ENCODE data around the gene DCPS.
A peak's percentile ranks its signal among the peaks of the same experiment; 100 is the strongest.
"Not testable (repeated sequence)": the region's sequence is repeated elsewhere in the genome, so short reads cannot be mapped to it uniquely, and the experiment has no call there.

Gene DCPS, protein sequence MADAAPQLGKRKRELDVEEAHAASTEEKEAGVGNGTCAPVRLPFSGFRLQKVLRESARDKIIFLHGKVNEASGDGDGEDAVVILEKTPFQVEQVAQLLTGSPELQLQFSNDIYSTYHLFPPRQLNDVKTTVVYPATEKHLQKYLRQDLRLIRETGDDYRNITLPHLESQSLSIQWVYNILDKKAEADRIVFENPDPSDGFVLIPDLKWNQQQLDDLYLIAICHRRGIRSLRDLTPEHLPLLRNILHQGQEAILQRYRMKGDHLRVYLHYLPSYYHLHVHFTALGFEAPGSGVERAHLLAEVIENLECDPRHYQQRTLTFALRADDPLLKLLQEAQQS

DNA sequence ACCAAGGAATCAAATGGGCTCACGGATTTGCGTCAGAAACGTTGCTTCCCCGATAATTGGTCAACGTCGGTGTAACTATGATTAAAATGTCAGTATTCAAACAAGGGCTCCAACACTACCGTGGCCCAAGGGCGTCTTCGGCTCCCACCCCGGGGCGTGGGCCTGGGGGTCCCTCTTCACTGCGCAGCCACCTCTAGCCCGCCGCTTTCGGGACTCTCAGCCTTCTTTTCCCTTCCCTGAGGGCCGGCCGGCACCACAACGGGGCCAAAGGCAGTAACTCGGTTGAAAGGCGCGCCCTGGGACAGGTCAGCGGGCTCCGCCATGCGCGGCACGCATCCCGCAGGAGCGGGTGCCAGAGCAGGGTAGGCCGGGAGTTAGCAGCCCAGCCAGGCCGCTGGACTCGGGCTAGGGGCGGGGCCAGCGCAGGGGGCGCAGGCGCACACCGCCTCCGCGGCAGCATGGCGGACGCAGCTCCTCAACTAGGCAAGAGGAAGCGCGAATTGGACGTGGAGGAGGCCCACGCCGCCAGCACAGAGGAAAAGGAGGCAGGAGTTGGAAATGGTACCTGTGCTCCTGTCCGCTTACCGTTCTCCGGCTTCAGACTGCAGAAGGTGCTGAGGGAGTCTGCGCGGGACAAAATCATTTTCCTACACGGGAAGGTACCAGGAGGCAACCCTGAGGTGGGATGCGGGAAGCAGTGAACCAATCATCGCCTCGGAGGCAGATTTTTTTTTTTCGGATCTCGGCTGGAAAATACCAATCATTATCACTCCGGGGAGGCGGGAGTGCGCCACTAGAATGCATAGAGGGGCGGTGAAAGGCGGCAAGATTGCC is at the start of gene DCPS:
TSS of gene DCPS (plus strand) at position 438 of the 834 bp plus-strand sequence. CDS start at position 459, 21 bp downstream.
- DNase-seq, result peak; percentile 97

DNA sequence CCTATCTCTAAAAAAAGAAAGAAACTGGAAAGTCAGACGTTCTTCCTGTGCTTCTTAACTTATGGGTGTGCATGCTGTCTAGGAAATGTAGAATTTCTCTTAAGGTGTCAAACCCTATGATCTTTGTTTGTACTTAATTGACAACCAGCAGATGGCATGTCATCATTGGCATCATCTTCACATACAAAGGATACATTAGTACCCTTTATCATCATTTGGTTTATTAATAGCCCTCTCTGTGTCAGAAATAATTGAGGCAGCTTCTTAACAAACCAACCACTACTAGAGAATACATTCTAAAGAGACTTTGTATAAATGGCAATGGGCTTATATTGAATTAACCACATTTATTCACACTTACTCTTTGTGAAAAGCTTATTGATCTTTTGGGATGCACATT is 49.0 kb upstream of the DCPS start:
- DNase-seq, result no peak

DNA sequence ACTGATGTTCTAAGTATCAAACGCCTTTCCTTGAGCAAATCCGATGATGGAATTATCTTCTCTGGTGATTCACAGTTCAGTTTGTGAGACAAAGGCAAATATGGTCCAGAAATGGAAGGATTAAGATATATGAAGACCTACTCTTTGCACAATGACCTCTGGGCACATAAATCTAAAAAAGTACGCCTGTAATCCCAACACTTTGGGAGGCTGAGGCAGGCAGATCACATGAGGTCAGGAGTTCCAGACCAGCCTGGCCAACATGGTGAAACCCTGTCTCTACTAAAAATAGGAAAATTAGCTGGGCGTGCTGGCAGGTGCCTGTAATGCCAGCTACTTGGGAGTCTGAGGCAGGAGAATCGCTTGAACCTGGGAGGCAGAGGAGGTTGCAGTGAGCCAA is 48.4 kb upstream of the DCPS start:
- not testable (repeated sequence) for DNase-seq

DNA sequence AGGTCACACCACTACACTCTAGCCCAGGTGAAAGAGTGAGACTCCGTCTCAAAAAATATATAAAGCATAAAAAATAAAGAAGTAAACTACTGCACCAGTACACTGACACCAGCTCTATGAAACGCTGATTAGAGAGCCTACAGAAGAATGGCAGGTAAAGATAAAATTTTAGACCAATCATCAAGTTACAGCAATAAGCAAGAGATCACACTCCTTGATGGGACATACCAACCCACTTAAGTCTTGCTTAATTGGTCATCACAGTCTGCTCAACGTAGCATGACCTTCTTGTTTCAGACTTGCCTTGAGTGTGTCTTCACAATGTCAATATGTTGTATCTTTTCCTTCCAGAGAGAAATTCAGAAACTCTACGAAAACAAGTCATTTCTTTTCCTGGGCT is 47.6 kb upstream of the DCPS start:
- no peak for DNase-seq

DNA sequence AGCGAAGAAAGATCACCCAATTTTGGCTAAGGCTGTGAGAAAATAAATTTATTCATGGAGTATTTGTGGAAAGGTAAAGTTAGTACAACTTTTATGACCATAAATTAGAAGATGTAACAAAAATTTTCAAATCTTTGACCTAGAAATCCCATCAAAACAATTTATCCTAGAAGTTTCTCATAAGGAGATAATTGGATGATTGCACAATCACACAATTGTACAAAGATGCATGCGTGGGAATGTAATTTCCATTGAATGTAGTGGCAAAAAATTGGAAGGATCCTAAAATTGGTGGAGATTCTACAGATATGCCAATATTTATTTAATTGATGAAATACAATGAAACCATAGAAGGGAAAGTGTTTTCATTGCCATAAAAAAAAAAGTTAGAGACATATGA is 46.7 kb upstream of the DCPS start:
- DNase-seq, result no peak

DNA sequence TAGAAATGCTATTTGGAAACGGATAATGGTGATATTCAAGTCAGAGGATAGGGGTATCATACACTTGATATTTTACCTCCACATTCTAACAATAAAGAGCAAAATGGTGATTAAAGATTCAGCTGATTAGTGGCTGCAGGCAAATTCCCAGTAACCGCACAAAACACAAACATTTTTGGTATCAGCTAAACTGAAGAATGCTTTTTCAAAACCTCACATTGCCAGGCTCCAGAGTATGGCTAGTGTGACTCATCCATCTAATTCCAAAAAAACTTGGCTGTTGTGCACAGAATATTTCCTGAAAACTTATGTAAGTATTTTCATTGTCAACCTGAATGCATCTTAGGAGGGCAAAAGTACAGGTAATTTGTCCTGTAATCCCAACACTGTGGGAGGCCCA is 46.1 kb upstream of the DCPS start:
- DNase-seq, result no peak

DNA sequence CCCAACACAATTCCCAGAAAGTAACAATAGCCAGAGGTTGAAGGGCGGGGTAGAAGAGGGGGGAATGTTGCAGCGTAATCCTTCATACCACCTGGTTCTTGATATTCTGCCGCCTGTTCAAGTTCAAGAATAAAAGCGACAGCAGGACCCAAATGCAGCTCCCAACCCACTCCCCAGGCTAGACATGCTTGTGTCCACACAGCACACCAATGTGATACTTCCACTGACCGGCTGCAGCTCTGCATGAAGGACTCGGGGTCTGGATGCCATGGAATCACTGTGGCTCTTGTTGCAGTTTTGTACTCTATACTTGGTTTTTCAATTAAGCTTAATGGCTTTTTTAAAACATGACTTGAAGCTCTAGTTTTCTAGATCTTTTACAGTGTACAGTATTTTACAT is 41.6 kb upstream of the DCPS start:
- DNase-seq, result no peak

DNA sequence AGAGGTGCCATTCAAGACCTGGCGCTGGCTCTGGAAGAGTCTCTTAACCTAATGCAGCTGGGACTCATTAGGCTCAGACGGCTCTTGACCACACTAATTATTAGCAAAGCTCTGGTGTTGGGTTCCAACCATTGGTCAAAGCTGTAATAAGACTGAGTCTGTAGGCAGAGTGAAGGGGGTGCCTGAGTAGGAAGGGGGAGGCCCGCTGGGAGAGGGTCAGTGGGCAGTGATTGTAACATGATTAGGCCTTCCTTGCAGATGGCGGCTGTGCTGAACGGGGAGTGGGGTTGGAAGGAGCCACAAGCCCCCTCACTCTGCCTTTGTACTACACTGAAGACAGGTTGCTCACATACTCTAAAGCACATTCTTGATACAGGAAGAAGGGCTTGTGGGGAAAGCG is 40.4 kb upstream of the DCPS start:
- no peak for DNase-seq

DNA sequence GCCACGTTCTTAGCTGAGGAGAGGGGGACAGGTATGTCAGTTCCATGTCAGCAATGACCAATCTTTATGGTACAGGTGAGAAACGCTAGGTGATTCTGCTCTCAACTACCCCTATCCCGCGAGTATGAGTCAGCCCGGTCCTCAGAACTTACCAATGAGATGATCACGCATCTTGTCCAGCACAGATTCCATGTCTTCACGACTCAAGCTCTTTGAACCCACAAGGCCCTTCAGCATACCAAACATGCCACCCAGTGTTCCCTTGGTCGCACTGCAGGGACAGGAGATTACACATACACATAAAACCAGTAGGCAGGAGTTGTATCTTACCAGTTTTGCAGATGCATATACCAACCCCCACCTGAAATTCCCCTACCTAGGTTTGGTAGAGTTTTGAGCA is 38.0 kb upstream of the DCPS start:
- DNase-seq, result no peak

DNA sequence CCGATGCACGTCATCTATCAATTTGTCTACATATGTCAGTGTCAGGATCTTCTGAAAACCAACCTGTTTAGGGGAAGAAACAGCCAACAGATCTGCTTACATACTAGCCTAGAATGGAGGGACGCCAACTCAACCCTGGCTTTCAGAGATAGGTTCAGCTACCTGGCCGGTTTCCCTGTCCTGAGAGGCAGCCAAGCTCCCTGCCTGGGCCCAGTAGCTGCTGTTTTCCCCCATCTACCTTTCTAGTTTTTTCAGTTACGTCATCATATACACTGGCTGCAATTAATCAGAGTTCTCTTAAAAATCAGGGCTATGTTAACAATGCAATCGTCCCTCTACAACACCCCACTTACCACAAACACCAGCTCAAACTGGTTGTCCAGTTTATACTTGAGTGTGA is 36.2 kb upstream of the DCPS start:
- DNase-seq, result no peak

DNA sequence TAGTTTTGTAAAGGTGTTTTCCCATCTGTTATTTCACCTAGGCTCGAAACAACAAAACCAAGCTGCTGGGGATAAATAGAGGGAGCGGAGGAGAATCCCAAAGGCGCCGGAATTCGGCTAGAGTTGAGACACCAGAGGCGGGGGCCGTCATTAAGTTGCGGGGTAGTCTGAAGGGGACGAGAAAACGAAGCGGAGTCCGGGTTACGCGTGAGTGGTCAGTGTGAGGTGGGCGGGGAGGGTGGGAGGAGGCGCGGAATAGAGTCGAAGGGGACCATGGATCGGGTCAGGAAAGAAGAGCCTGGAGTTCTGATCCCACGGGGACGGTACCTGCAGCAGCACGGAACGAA is 35.5 kb upstream of the DCPS start:
- no peak for DNase-seq

DNA sequence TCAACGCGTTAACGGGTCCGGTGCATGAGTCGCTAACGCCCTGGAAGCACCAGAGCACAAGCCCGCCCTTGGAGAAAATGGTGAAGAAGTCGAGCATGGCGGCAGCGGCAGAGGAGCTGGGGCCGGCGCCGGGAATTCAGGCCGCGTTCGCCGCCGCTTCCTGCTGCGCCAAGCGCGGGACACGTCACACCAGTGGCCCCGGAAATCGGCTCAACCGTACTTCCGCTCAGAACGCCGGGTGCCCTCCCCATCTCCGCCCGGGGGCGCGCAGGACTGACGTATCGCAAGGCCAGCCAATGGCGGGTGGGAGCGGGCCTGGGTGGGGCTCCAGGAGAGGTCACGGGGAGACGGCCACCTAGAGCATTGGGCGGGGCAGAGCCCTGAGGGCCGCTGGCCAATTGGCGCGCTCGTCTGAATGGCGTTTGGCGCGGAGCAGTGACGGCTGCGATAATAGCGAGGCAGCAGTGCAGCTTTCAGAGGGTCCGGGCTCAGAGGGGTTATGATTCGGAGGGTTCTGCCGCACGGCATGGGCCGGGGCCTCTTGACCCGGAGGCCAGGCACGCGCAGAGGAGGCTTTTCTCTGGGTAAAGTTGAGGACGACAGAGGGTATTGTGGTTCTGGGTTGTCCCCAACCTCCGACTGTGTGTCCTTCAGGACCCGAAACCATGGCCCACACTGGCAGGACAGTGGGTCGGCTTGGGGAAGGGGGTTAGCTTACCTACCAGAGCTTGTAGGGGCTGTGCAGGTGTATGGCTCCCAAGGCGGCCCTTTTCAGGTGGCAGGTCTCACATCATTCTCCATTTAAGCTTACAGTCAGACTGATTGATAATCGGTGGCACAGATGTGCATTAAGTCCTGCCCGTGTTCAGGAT is 34.9 kb upstream of the DCPS start, which contains the start of the genes FOXRED1 and SRPRA:
TSS of gene FOXRED1 (plus strand) at position 447 of the 872 bp plus-strand sequence. CDS start at position 500, 53 bp downstream.
TSS of gene SRPRA (minus strand) at position 188 of the 872 bp plus-strand sequence. CDS start at position 97, 91 bp downstream.
- peak; percentile 100 for DNase-seq

DNA sequence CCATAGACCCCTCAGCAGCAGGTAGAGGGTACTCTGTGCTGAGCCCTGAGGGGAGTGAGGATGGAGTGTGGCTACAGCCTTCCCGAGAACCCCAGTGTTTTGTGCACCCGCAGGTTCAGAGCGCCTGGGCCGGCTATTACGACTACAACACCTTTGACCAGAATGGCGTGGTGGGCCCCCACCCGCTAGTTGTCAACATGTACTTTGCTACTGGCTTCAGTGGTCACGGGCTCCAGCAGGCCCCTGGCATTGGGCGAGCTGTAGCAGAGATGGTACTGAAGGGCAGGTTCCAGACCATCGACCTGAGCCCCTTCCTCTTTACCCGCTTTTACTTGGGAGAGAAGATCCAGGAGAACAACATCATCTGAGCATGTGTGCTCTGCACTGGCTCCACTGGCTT is 26.5 kb upstream of the DCPS start:
- no peak for DNase-seq

DNA sequence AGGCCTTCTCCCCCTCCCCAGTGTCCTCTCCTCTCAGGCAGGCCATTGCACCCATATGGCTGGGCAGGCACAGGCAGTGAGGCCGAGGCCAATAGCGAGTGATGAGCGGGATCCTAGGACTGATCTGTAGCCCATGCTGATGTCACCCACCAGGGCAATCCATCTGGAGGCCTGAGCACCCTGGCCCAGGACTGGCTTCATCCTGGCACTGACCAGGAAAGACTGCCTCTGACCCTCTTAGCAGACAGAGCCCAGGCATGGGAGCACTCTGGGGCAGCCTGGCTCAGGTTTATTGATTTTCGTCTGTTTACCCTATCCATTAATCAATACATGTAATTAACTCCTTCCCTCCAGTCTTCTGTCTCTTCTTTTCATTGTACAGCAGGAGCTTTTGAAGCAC is 26.1 kb upstream of the DCPS start:
- no peak for DNase-seq

DNA sequence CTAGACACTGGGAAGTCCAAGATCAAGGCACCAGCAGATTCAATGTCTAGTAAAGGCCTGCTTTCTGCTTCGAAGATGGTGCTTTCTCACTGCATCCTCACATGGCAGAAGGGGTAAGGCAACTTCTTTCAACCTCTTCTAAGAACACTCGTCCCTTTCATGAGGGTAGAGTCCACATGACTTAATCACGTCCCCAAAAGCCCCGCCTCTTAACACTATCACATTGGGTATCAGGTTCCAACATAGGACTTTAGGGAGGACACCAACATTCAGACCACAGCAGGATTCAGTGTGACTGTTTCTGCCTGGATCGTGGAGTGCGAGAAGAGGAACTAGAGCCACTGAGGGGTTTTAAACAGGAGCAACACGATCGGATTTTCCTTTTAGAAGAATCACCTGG is 24.7 kb upstream of the DCPS start:
- DNase-seq, result no peak

DNA sequence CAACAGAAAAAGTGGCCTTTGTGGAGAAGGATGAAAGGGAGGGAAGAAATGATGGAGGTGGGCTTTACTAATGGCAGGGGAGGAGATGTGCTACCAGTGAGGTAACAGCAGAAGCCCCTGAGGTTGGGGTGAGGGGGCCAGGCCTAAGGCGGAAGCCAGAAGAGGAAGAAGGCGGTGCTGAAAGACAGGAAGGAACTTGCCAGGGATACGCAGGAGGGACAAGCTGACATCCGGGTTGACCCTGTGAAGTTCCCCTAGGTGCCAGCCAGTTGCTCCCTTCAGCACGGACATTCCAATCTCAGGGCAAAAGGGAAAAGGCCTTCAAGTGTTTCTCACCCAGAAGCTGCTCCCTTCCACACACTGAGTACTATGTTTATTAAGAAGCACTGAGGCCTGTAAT is 23.3 kb upstream of the DCPS start:
- DNase-seq, result no peak

DNA sequence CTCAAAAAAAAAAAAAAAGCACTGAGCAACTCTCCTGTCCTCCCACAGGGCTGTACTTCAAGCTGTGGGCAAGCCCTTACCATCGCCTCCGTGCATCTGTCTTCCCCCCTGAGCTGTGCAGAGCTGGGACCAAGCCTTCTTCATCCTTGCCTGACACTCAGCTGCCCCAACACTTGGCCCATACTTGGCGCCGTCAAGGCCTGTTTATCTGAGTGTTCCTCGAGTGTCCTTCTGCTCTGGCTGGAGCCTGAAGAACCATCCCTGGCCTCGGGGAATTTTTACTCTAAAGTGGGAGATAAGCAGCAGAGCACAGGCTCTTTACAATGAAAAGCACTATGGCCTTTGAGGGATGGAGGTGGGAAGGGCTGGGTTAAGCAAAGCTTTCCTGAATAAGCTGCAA is 22.6 kb upstream of the DCPS start:
- peak; percentile 50 for DNase-seq

DNA sequence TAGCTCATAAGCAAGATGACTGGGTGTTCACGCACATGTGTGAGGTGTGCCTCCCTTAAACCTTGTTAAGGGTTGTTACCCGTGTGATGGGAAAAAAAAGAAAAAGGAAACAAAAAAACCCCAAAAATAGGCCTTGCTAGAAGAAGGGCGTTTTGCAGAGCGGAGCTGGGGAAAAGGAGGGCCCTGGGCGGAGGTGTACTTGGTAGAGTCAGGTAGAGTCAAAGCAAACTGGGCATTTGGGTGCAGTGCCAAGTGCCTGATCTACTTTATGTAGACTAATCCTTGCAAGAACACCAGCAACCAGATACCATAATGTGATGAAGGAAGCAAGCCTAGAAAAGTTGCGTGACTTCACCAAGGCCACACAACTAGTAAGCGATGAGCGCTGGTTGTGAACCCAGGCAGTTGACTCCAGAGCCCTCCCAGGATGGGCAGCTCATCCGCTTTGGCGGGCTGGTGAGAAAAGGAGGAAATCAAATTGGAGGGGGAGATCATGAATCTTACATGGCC is 22.1 kb upstream of the DCPS start:
- DNase-seq, result peak; percentile 38

DNA sequence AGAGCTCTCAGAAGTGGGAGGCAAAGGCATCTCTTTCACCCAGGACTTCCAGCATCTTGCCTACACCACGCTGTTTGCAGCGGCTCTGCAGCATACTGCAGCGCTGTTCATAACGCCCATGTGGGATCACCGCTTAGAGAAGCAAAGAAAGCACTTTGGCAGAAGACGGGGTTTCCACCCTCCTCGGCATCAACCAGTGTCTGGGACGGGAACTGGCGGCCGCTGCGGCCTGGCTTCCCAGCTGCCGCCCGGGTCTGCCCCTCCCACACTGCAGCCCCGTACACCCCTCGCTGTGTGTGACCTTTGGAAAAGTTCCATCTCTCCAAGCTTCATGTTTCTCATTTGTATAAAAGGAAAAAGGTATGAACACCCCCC is 21.5 kb upstream of the DCPS start:
- peak; percentile 67 for DNase-seq

DNA sequence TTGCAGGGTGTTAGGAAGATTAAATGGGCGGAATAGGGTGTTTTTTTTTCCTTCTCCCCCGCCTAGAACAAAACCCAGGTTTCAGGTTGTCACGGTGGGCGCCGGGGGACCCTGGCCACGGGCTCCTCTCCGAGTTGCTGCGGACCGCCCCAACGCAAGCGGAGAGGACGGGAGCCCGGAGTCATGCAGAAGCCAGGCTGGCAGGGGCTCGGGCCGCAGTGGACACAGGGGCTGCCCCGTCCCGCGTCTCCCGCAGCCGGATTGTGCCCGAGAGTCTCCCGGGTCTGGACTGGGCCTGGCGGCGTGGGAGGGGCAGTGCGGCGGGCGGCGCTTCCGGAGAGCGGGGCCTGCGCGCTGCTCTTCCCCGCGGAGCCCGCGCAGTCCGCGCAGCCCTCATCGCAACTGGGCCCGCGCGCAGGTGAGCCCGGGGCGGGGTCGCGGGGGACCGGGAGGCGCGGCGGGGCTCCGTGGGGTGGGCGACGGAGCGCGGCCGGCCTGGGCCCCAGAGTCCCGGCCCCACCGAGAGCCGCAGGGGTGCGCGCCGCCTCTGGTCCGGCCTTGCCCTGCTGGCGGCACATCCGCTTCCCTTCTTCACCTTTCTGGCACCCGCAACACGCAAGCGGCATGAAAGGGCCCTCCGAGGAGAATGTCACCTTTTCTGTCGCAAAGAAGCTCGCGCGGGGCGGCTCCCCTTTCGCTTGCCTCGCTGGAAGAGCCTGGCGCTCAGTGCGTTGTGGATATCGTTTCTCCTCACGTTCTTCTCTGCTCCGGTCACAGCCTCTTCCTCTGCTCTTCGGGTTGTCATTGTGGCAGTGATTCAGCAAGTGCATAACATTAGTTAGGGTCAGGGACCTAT is 20.9 kb upstream of the DCPS start, which contains the start of gene TIRAP:
TSS of gene TIRAP (plus strand) at position 358 of the 856 bp plus-strand sequence. CDS start 7,802 bp downstream, outside the sequence.
- peak; percentile 76 for DNase-seq

DNA sequence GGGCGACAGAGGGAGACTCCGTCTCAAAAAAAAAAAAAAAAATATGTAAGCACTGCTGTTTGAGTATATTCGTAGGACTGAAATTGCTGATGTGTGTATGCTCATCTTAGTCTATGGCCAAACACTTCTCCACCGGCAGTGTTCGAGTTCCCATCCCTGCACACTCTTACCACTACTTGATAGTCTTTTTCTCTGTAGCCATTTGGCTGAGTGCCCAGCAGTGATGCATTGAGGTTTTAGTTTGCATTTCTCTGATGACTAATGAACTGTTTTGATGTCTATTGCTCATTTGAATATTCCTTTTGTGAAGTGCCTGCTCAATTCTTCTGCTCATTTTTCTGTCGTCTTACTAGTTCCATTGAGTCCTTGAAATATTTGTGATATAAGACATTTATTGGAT is 19.0 kb upstream of the DCPS start:
- DNase-seq, result no peak

DNA sequence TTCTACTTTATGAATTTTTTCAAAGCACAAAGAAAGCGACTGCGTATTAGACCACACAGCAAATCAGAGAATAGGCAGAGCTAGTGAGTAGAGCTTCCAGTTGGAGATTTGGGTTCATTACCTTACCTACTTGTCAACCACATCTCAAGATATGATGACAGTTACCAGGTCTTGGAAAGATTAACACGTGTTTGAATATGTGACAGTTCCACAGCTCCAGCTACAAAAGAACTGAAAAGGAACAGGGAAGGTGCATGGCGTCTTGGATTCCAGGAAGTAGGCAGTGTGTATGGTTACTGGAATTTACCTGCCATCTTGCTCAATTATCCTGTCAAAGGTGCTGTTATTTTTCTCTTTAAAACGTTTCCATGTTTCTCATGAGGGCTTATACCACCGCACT is 15.6 kb upstream of the DCPS start:
- DNase-seq, result no peak

Data from islet precursor cell (in vitro differentiated cells).